ENCODE results near the gene FGF12.

Gene FGF12

DNA sequence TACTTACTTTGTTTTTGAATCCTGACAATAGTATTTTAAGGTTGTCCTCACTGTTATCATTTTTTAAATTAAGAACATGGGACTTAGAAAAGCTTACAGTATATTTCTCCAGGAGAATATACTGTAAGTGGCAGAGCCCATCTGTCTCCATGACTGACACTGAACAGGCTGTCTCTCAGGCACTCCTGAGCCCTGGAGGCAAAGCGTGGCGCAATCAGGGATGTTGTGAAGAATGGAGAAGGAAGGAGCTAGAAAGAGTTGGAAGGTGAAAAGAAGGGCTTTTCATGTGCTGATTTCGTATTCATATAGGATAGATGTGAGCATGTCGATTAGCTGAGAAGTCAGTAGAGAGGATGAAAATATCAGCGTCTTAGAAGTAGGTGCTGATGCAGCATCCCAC is 41.5 kb downstream of the FGF12 start:
- TF ChIP-seq ZFX (IDR thresholded peaks at IDR 0.05; ENCODE audit: borderline replicate concordance): no peak
- TF ChIP-seq, protein P1, sequence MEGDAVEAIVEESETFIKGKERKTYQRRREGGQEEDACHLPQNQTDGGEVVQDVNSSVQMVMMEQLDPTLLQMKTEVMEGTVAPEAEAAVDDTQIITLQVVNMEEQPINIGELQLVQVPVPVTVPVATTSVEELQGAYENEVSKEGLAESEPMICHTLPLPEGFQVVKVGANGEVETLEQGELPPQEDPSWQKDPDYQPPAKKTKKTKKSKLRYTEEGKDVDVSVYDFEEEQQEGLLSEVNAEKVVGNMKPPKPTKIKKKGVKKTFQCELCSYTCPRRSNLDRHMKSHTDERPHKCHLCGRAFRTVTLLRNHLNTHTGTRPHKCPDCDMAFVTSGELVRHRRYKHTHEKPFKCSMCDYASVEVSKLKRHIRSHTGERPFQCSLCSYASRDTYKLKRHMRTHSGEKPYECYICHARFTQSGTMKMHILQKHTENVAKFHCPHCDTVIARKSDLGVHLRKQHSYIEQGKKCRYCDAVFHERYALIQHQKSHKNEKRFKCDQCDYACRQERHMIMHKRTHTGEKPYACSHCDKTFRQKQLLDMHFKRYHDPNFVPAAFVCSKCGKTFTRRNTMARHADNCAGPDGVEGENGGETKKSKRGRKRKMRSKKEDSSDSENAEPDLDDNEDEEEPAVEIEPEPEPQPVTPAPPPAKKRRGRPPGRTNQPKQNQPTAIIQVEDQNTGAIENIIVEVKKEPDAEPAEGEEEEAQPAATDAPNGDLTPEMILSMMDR (IDR thresholded peaks at IDR 0.05): no peak
- no peak overlapping the region for H3K27ac ChIP-seq

DNA sequence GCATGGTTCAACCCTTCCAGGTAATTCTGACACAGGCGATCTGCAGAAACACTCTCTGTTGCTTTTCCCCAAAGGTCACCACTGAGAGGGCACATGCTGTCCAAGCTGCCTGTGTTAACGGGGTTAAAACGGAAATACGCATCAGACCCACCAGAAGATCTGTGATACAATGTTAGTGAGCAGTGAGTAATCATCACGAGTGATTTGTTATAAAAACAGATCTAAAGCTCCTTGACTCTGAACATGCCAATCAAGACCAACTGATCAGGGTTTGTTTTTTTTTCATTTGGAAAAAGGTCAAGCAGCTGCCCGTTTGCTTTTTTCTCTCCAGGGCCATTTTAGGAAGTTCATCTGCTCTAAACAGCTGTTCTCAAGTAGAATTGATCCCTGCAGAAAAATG is 43.2 kb downstream of the FGF12 start:
- H3K27ac ChIP-seq: no peak overlapping the region
- no peak for TF ChIP-seq ZFX (IDR thresholded peaks at IDR 0.05; ENCODE audit: borderline replicate concordance)
- TF ChIP-seq, protein P1 (IDR thresholded peaks at IDR 0.05): no peak

DNA sequence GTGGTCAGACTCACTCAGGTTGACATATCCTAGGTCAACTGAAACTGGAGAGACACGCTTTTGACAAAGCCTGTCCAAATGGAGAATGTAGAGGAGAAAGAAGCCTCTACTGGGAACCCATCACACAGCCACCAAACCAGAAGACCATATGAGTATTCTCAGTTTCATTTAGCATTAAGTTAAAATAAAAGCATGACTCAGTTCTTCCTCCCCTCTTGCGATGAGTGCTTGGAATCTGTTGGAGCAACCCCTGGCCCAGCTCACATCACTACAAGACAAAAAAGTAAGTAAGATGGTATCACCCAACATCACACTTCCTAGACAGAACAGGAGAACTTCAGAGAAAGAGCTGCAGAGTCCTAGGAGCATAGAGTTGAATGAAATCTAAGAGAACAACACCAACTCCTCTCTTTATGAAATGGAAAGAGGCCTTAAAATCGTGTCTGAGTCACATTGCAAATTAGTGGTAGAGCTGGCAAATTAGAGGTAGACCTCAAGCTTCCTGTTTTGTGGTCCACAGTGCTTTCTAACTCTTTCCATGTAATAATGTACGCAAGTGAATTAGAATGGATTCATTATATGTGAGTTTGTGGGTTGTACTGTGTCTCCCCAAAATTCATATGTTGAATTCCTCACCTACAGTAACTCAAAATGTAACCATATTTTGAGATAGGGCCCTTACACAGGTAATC is 51.2 kb downstream of the FGF12 start:
- TF ChIP-seq, protein P1 (IDR thresholded peaks at IDR 0.05): no peak
- no peak for TF ChIP-seq ZFX (IDR thresholded peaks at IDR 0.05; ENCODE audit: borderline replicate concordance)
- H3K27ac ChIP-seq: no peak overlapping the region

DNA sequence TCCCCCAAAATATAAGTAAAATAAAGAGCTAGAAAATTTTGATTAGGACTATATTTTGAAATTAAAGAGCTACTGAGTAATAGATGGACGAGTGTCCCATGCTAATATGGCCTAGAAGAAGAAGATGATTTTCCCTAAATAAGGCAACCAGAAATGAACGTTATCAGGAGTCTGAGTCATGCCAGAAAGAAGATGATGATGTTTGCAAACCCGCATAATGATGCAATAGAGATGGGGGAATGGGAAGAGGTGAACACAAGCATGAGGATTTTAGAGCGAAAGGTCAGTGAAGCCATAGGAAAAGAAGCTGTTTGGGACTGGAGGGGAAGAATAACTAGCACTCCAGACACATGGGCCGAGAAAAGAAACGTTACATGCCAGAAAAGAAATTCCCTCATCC is 71.7 kb downstream of the FGF12 start:
- H3K27ac ChIP-seq: no peak overlapping the region
- no peak for TF ChIP-seq ZFX (IDR thresholded peaks at IDR 0.05; ENCODE audit: borderline replicate concordance)
- TF ChIP-seq, protein P1 (IDR thresholded peaks at IDR 0.05): no peak

DNA sequence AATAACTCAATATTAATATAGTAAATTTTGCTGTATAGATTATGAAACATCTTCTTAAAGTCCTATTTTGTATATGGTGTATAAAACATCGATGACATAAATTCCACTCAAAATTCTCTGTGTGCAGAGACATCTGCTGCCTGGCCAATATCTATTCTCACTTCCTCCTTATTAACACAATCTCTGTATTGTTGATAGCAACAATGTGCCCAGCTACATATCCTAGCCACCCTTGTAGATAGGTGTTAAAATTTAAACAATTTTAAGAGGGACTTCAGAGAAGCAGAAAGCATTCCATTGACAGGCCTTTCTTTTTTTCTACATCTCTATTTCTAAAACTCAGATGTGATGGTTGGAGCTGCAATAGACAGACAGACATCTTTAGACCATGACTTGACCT is 72.3 kb downstream of the FGF12 start:
- no peak overlapping the region for H3K27ac ChIP-seq
- TF ChIP-seq, protein P1 (IDR thresholded peaks at IDR 0.05): no peak
- no peak for TF ChIP-seq ZFX (IDR thresholded peaks at IDR 0.05; ENCODE audit: borderline replicate concordance)

GRCh38 chr3:192653862-192654261 is 73.5 kb downstream of the FGF12 start:
- no peak for TF ChIP-seq ZFX (IDR thresholded peaks at IDR 0.05; ENCODE audit: borderline replicate concordance)
- H3K27ac ChIP-seq: no peak overlapping the region

DNA sequence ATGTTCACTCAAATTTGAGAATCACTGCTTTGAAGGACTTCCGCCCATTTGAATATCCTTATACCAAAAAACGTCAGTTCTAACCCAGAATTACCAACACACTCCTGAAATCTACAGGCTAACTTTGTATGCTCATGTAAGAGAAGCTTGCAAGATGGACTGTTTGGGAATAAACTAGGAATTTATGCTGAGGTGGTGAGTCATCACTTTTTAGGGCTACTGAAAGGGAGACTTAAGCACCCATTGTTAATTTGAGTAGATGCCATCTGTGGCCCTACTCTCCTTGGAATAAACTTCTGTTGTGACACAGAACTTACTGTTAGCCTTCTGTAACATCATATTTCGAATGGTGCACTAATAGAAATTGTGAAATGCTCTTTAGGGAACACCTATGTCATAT is 74.6 kb downstream of the FGF12 start:
- no peak for TF ChIP-seq ZFX (IDR thresholded peaks at IDR 0.05; ENCODE audit: borderline replicate concordance)
- TF ChIP-seq, protein P1 (IDR thresholded peaks at IDR 0.05): no peak
- no peak overlapping the region for H3K27ac ChIP-seq
